Gastrocnemius medialis (tissue), 4 donors: ENCODE measurements around the gene SLC22A17. TPM values are rescaled to one million over a fixed set of nuclear protein-coding genes. Genes with fewer than 3 reads are reported as not detected.

ENCODE experiments used
- ATAC-seq, 2 donors: fragments of 150-250 bp; one replicate each; pipeline ENCODE4 v1.9.1; 2016
- DNase-seq, 2 donors: peaks; one replicate each; pipeline ENCODE4 v3.0.0-alpha.2; 2019
- H3K27ac ChIP-seq, 4 donors: fragments of 200-600 bp; sonication (generic); 1 replicate in 1 of 4; 2 replicates in 3 of 4; pipeline ENCODE4 v1.5.1; 2016 to 2018; ENCODE audit warnings: mild to moderate bottlenecking in 2 of 4, moderate library complexity in 1 of 4
- H3K27me3 ChIP-seq, 3 donors: fragments of 200-600 bp; sonication (generic) in 2 of 3; 1 replicate in 1 of 3; 2 replicates in 2 of 3; pipeline versions ENCODE4 v1.5.1 to v1.6.0; 2016 to 2019; ENCODE audit warnings: mild to moderate bottlenecking in 1 of 3, moderate library complexity in 1 of 3
- H3K36me3 ChIP-seq, 2 donors: fragments of 200-600 bp; sonication (generic) in 1 of 2; one replicate each; pipeline ENCODE4 v1.5.1; 2017 to 2018
- H3K4me1 ChIP-seq, 2 donors: fragments of 200-600 bp; sonication (generic) in 1 of 2; one replicate each; pipeline ENCODE4 v1.5.1; 2016 to 2017; ENCODE audit warnings: mild to moderate bottlenecking in 2 of 2
- H3K4me3 ChIP-seq, 4 donors: fragments of 200-600 bp; sonication (generic) in 3 of 4; 1 replicate in 1 of 4; 2 replicates in 3 of 4; pipeline ENCODE4 v1.5.1; 2016 to 2019; ENCODE audit warnings: mild to moderate bottlenecking in 2 of 4
- H3K9me3 ChIP-seq, 3 donors: fragments of 200-600 bp; sonication (generic) in 2 of 3; 1 replicate in 1 of 3; 2 replicates in 2 of 3; pipeline ENCODE4 v1.5.1; 2016 to 2019
- POLR2A ChIP-seq, 2 donors: fragments of 450-650 bp; IDR thresholded peaks; one replicate each; pipeline ENCODE4 v1.6.1; 2017; ENCODE audit warnings: antibody characterized with exemption in 2 of 2, mild to moderate bottlenecking in 2 of 2, moderate library complexity in 2 of 2
- in situ Hi-C, 4 donors: fragments of 200-750 bp; cut with MboI; loops; one replicate each; pipeline versions ENCODE4 v1.15.0 to v1.8.0; 2017; ENCODE audit warnings: low sequenced_read_pairs in 4 of 4
- intact Hi-C: fragments of 100-400 bp; cut with DNase I; formaldehyde crosslinking; loops from one replicate; pipeline ENCODE4 v1.15.1; 2023; ENCODE audit warnings: low total_unique reads
- total RNA-seq, 4 donors: library from RNA; depleted of rRNA; stranded (reverse); fragments of >200 nt; gene quantifications; one replicate each; pipeline versions ENCODE4 v1.1.0 to v1.2.3, GENCODE V29; 2016
- TF ChIP-seq, protein P1 (sequence below), 5 experiments: fragments of 450-650 bp in 3 of 5; fragments of 200-600 bp in 2 of 5; sonication (generic) in 2 of 5; IDR thresholded peaks in 4 of 5; conservative IDR thresholded peaks in 1 of 5; 1 replicate in 4 of 5; 2 replicates in 1 of 5; pipeline ENCODE4 v1.5.1; 2016 to 2019; ENCODE audit warnings: antibody characterized with exemption in 5 of 5, mild to moderate bottlenecking in 3 of 5, moderate library complexity in 3 of 5

SLC22A17 gene
- total RNA-seq, 4 donors from 2014 or later, result 0.68 to 2.7 (median 1.4) TPM

DNA sequence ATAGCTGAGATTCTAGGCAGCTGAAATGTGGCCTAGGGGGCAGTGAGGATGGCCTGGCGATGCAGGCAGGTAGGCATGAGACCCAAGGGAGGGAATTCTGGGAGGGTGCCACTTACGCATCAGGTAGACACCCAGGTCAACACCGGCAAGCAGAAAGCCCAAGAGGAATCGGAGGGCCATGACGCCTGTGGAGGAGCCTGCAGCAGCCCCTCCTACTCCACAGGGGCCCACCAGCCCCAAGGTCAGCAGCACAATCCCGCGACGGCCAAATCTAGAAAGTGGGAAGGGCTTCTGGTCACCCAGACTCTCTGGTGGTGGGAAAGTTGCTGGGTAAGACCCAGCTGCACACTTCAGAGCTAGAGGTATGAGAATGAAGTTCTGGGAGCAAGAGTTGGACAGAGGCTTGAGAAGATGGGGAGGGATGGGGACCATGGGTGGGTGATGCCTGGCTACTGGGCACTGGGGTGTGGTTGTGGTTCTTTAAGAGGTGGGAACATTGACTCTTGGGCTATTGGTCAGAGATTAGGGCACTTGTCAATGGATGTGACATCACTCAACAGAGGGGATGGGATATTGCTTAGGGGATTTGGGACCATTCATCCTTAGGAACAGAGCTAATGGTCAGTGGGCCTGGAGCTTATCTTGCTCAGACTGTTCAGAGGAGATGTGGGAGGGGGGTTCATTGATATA, 3.4 kb downstream of the SLC22A17 start:
- no peak for TF ChIP-seq POLR2A (IDR thresholded peaks at IDR 0.05)
- TF ChIP-seq, protein P1, sequence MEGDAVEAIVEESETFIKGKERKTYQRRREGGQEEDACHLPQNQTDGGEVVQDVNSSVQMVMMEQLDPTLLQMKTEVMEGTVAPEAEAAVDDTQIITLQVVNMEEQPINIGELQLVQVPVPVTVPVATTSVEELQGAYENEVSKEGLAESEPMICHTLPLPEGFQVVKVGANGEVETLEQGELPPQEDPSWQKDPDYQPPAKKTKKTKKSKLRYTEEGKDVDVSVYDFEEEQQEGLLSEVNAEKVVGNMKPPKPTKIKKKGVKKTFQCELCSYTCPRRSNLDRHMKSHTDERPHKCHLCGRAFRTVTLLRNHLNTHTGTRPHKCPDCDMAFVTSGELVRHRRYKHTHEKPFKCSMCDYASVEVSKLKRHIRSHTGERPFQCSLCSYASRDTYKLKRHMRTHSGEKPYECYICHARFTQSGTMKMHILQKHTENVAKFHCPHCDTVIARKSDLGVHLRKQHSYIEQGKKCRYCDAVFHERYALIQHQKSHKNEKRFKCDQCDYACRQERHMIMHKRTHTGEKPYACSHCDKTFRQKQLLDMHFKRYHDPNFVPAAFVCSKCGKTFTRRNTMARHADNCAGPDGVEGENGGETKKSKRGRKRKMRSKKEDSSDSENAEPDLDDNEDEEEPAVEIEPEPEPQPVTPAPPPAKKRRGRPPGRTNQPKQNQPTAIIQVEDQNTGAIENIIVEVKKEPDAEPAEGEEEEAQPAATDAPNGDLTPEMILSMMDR (IDR thresholded peaks at IDR 0.05 in 4 of 5, conservative IDR thresholded peaks at IDR 0.05 in 1 of 5), result no peak
- ATAC-seq, result no peak
- intact Hi-C loops (no loop called here), in situ Hi-C loops (loop anchor here in 1 of 4 donors (25.0 kb wide), 1 partner anchor 213 kb away; the partner anchor contains the start of genes AP1G2, THTPA and ZFHX2)
- DNase-seq, result no peak
- Histone ChIP-seq H3K27ac (no peak overlapping the region), H3K4me1 (peaks cover 0 to 15% of the 10 kb centered on the region in 2 donors), H3K9me3 (no peaks in the 10 kb centered on the region), H3K4me3 (no peak overlapping the region), H3K36me3 (no peaks in the 10 kb centered on the region), H3K27me3 (peaks cover 21 to 27% (median 25%) of the 10 kb centered on the region in 3 donors)

DNA sequence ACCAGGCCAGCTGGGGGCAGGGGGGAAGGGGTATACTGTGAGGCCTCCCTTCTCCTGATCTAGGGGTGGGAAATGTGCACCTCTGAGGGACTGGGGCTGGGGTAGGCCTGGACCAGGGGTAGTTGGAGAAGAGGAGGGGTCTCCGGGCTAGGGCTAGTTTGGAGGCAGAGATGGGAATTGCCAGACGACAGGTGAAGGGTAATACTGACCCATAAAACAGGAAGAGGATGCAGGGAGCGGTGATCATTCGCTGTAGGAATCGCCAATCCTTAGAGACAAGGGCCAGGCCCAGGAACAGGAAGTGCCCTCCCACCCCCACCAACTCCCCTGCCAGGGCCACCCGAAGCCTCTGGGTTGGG, 4.4 kb downstream of the SLC22A17 start:
- Histone ChIP-seq H3K4me3 (no peak overlapping the region), H3K9me3 (no peaks in the 10 kb centered on the region), H3K36me3 (no peaks in the 10 kb centered on the region), H3K27me3 (peaks cover 17 to 24% (median 20%) of the 10 kb centered on the region in 3 donors), H3K4me1 (peaks cover 0 to 15% of the 10 kb centered on the region in 2 donors), H3K27ac (no peak overlapping the region)
- ATAC-seq (no peak), DNase-seq (no peak)
- in situ Hi-C loops (loop anchor here in 1 of 4 donors (25.0 kb wide), 1 partner anchor 214 kb away; the partner anchor contains the start of genes AP1G2, THTPA and ZFHX2), intact Hi-C loops (no loop called here)
- TF ChIP-seq, protein P1 (IDR thresholded peaks at IDR 0.05 in 4 of 5, conservative IDR thresholded peaks at IDR 0.05 in 1 of 5), result no peak

DNA sequence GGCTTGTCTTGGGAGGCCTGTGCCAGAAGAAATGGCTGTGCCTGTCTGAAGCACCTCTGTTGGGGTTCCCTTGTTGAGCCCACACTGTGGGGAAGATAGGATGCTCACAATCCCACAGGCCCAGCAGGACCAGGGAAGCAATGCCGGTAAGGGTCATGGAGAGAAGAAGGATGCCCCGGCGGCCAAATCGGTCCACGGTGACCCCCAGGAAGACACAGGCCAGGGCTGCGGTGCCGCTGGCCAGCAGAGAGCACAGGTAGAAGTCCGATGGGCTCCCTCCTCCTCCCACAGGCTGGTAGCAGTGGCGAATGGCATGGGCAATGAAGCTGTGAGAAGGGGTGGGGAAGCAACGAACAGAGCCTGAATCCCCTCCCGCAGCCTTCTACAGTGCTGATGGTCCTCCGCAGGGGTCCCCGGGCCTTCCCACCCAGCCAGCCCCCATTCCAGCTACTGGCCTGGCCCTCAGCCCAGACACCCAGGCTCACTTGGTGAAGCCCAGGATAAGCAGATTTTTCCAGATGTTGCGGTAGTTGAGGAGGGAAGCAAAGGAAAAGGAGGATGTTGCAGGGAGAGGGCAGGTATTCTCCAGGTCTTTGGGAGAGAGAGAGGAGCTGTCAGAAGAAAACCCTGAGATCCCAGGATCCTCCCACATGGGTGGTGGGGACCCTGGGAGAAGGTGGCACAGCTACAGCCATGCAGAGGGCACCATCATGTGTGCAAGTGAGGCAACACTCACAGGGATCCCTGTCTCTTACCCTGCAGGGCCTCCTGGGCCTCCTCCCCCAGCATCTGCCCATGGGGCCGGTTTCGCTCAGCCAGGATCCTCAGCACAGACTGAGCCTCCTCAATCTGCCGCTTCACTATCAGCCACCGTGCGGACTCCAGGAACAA, 5.0 kb downstream of the SLC22A17 start:
- Histone ChIP-seq H3K9me3 (no peaks in the 10 kb centered on the region), H3K27me3 (peaks cover 13 to 18% (median 14%) of the 10 kb centered on the region in 3 donors), H3K4me3 (no peak overlapping the region), H3K36me3 (no peaks in the 10 kb centered on the region), H3K27ac (no peak overlapping the region), H3K4me1 (peaks cover 0 to 10% of the 10 kb centered on the region in 2 donors)
- intact Hi-C loops, result no loop called here
- in situ Hi-C loops, result loop anchor here in 1 of 4 donors (25.0 kb wide), 1 partner anchor 215 kb away; the partner anchor contains the start of genes AP1G2, THTPA and ZFHX2
- TF ChIP-seq, protein P1 (IDR thresholded peaks at IDR 0.05 in 4 of 5, conservative IDR thresholded peaks at IDR 0.05 in 1 of 5), result no peak
- TF ChIP-seq POLR2A (IDR thresholded peaks at IDR 0.05), result no peak
- no peak for DNase-seq
- ATAC-seq, result no peak

DNA sequence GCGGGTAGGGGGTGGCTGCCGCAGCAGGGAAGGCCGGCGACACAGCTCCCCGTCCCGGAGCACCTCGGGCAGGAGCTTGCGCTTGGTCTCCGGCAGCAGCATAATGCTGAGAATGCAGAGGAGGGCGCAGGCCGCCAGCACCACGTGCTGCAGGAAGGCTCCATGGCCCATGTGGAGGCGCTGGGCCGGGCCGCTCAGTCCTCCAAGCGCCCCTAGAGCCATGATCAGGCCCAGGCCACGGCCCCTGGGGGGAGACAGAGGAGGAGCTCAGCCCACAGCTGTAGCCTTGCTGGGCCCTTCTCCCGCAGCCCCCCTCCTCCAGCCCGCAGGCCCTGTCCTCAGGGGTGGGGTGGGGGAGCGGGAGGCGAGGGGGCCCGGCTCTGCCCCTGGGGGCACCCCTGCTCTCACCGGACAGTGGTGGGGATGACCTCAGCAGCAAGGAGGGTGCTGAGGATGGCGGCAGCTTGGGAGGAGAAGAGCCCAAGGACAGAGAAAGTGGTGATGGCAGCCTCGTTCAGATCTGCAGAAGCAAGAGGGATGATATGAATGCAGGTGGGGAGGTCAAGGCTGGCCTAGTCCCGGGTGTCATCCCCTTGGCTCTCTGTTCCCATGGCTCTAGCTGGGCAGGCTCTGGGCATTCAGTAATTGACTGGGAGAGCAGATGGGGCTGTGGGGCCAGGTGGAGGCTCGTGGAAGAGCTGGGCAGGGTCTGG, 5.8 kb downstream of the SLC22A17 start:
- H3K36me3 ChIP-seq, result no peaks in the 10 kb centered on the region
- ATAC-seq (no peak), DNase-seq (no peak)
- no peaks in the 10 kb centered on the region for H3K9me3 ChIP-seq
- in situ Hi-C loops, result loop anchor here in 1 of 4 donors (25.0 kb wide), 1 partner anchor 215 kb away; the partner anchor contains the start of genes AP1G2, THTPA and ZFHX2
- no peak overlapping the region for H3K27ac ChIP-seq
- TF ChIP-seq POLR2A (IDR thresholded peaks at IDR 0.05), result no peak
- TF ChIP-seq, protein P1 (IDR thresholded peaks at IDR 0.05 in 4 of 5, conservative IDR thresholded peaks at IDR 0.05 in 1 of 5), result no peak
- peaks cover 6 to 11% (median 8%) of the 10 kb centered on the region in 3 donors for H3K27me3 ChIP-seq
- intact Hi-C loops, result no loop called here
- peaks cover 0 to 2% of the 10 kb centered on the region in 2 donors for H3K4me1 ChIP-seq
- no peak overlapping the region for H3K4me3 ChIP-seq
